GM18951 (cell line): Measurements from ENCODE around the gene HMG20B.

Experiments used
- POLR2A ChIP-seq: IDR thresholded peaks from 4 replicates; pipeline ENCODE4 v1.6.1; 2011; ENCODE audit warnings: mild to moderate bottlenecking; ENCODE audit not compliant: insufficient read length, insufficient read depth; ENCODE audit errors: extremely low read depth
- in situ Hi-C: fragments of 300-500 bp; cut with MboI; formaldehyde crosslinking; loops from one replicate; pipeline ENCODE4 v1.12.0; 2022; ENCODE audit warnings: low sequenced_read_pairs, mixed read lengths, inconsistent platforms; ENCODE audit not compliant: unreplicated experiment

The HMG20B gene

DNA sequence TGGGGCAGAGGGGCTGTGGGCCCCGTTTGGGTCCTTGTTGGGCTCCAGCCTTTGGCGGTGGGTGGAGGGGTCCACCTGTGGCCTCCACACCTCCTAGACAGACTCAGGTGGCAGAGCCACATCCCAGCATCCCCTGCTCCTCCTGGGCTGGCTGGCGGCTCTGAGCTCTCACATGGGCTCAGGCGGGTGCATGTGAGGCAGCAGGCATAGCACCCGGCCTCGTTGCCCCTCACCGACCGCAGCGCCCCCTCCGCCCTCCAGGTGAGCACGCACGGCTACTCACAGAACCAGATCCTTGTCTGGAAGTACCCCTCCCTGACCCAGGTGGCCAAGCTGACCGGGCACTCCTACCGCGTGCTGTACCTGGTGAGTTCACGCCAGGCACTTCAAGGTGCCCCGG, 39.7 kb upstream of the HMG20B start:
- in situ Hi-C loops, result no loop called here

DNA sequence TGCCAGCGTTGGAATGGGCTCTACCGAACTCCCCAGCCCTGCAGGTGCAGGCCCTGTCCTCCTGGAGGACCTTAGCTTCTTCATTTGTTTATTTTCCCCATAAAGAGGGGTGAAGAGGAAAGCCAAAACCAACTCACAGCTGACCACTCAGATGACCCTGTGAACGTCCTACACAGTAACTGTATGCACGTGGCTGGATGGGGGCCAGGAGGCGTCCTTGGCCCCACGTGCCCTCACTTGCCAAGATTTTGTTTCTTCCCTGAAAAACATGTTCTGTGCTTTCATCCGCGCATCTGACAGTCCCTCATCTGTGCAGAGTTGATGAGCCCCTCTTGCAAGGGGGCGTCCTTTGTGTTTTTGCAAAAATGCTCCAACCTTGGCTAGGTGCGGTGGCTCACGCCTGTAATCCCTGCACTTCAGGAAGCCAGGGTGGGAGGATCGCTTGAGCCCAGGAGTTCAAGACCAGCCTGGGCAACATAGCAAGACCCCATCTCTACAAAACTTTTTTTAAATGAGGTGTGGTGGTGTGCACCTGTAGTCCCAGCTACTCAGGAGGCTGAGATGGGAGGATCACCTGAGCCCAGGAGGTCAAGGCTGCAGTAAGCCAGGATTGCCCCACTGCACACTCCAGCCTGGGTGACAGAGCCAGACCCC, 39.1 kb upstream of the HMG20B start:
- in situ Hi-C loops, result no loop called here
- no peak for TF ChIP-seq POLR2A

More for the DNA sequence above, 39.7 kb upstream of the HMG20B start:
- no peak for TF ChIP-seq POLR2A

DNA sequence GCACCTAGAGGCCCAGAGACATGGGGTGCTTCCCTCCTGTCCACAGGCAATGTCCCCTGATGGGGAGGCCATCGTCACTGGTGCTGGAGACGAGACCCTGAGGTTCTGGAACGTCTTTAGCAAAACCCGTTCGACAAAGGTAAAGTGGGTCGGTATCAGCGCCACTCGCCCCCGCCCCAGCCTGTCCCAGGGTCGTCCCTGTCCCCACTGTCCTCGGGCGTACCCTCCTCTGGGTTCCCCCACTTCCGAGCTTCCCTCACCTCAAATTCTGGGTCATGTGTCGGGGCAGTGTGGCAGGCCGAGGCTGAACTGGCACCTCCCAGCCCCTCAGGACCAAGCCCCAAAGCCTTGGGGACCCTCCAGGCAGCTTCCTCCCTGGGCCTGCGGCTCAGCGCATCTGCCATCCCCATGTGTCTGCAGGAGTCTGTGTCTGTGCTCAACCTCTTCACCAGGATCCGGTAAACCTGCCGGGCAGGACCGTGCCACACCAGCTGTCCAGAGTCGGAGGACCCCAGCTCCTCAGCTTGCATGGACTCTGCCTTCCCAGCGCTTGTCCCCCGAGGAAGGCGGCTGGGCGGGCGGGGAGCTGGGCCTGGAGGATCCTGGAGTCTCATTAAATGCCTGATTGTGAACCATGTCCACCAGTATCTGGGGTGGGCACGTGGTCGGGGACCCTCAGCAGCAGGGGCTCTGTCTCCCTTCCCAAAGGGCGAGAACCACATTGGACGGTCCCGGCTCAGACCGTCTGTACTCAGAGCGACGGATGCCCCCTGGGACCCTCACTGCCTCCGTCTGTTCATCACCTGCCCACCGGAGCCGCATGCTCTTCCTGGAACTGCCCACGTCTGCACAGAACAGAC, 38.1 kb upstream of the HMG20B start:
- in situ Hi-C loops, result no loop called here
- no peak for TF ChIP-seq POLR2A

DNA sequence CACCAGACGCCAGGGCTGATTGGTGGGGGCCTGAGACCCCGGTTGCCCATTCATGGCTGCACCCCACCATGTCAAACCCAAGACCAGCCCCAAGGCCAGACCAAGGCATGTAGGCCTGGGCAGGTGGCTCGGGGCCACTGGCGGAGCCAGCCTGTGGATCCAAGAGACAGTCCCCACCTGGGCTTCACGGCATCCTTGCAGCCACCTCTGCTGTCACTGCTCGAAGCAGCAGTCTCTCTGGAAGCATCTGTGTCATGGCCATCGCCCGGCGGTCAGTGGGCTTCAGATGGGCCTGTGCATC, 37.6 kb upstream of the HMG20B start:
- in situ Hi-C loops, result no loop called here

DNA sequence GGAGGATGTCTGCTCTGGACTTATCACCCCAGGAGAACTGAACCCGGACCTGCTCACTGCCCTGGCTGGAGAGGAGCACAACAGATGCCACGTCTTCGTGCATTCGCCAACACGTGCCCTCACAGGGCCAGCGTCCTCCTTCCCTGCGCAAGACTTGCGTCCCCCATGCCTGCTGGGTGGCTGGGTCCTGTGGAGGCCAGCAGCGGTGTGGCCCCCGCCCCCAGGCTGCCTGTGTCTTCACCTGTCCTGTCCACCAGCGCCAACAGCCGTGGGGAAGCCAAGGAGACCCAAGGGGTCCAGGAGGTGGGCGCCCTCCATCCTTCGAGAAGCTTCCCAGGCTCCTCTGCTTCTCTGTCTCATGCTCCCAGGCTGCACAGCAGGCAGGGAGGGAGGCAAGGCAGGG, 37.2 kb upstream of the HMG20B start:
- TF ChIP-seq POLR2A, result no peak
- in situ Hi-C loops, result no loop called here

More for the DNA sequence above, 37.6 kb upstream of the HMG20B start:
- TF ChIP-seq POLR2A, result no peak

DNA sequence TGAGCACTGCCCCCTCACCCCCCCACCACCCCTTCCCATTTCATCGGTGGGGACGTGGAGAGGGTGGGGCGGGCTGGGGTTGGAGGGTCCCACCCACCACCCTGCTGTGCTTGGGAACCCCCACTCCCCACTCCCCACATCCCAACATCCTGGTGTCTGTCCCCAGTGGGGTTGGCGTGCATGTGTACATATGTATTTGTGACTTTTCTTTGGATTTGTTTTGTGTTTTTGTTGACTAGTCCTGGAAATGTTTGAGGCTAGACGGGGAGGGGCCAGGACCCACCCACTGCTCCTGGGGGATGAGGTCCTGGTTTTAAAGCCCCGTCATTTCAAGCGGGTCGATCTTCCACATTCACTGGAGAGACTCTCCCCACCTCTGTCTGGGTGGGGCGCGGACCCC, 36.8 kb upstream of the HMG20B start:
- no peak for TF ChIP-seq POLR2A
- in situ Hi-C loops, result no loop called here

DNA sequence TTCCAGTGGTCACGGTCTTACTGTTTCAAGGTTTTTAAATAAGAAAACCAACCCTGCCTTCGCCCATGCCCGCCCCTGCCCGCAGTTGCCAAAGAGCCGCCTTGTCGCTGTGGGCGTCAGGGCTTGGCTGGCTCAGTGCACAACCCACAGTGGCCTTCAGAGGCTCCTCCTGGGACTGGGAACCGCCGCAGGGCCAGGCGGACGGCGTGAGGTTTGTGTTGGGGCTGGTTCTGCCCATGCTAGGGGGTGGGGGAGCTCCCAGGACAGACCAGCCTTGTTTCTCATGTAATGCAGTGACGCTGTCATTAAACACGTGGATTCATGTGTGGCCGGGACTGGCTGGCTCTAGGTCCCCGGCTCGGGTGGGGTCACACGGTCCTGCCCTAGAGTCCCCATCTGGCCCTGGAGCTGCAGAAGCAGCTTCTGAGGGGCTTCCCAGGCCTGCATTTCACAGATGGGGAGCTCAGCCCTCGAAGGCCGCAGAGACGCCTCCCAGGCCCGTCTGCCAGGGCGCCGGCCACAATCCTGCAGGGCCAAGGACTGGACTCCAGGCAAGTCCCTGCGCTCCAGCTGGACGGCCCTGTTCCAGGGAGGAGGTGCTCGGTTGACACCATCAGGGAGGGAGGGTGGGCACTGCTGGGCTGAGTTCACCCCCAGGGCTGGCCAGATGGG, 36.2 kb upstream of the HMG20B start:
- in situ Hi-C loops, result no loop called here
- TF ChIP-seq POLR2A, result no peak

DNA sequence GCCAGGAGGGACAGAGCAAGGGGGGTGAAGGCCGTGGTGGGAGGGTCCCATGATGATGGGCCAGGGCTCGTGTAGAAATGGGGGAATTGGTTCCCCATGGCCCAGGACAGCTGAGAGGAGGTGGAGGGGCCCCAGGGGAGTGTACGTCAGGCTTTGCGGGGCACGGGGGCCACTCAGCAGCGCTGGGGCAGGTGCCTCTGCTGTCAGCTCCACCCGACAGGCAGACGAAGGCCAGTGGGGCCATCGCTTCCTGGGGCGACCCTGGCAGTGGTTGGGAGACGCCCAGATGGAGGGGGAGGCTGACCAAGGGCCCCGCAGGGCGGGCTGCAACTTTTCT, 35.7 kb upstream of the HMG20B start:
- in situ Hi-C loops, result no loop called here

DNA sequence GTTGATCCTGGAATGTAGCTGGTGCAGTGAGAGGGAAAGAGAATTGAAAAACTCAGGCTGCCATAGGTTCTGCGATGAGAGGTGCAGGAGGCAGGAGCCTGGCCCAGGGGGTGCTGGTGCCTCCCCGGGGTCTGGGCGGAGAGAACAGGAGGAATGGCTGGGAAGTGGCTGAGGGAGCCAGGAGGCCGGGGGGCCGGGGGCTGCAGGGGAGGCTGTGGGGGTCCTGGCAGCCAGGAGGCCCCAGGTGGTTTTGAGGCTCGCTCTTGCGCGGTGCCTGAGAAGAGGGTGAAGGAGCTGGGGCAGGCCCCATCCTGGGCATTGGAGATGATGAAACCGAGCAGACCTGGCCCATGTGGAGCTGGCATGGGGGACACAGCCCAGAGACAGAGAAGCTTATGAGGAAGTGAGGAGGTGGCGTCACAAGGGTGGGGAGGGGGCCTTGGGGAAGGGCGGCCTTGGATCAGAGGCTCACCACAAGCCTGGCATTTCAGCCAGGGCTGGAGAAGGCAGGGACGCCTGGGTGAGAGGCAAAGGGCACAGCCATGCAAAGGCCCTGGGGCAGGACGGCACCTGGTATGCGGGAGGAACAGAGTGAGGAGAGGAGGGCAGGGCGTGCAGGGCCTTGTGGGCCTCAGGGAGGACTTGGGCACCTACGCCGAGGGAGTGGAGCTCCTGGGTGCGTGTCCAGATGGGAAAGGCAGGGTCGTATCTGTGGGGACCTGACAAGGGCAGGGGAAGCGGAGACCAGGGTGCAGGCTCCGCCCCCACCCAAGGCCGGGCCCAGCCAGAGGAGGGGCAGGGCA, 35.1 kb upstream of the HMG20B start:
- in situ Hi-C loops, result no loop called here
- no peak for TF ChIP-seq POLR2A

More for the DNA sequence above, 35.7 kb upstream of the HMG20B start:
- TF ChIP-seq POLR2A, result no peak

DNA sequence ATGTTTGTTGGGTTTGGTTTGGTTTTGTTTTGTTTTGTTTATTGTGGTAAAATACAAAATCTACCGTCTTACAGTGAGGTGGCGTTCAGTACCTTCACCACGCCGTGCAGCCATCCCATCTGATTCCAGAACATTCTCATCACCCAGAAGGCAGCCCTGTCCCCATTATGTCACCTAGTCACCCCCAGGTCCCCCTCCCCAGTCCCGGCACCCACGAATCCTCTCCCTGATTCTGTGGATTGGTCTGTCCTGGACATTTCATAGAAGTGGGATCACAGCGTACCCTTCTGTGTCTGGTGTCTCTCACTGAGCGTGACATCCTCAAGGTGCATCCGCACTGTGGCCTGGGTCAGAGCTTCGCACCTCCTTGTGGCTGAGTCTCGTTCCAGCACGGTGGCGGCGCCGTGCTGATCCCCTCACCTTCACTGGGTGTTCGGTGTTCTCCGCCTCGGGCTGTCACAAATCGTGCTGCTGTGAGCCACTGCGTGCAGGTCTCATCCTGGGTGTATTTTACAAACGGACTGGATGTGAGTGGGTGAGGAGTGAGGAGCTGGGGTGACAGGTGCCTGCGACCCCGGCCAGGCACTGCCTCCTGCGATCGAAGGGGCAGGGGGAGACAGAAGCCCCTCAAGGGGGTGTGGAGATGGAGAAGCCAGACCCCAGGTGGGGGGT, 34.4 kb upstream of the HMG20B start:
- TF ChIP-seq POLR2A, result no peak

DNA sequence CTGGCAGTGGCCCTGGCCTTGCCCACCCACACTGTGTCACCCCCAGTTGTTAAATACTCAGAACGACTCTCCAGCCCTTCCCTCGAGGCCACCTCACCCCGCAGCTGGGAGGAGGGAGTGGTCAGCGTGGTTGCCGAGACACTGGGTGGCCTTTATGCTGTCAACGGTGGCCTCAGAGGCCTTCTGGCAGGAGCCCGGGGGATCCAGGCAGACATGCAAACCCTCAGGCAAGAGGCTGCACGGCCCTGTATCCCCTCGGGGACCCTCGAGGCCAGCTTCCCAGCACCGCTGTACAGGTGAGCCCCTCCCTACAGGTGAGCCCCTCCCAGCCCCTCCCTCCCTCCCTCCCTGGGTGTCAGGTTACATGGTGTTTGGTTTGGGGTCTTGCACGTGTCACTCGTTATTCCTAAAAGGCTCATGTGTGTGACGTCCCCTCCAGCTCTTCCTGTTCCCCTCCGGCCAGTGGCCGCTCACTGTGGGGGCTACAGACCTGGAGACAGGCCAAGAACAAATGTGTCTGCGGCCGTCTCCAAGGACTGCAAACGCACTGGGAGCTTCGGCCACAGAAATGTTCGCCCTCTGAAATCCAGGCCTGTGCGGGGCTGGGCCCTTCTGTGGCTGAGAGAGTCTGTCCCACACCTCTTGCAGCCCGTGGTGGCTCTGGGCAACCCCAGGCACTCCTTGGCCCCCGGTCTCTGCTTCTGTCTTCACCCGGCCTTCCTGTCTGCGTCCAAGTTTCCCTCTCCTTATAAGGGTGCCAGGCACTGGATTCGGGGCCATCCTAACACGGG, 33.6 kb upstream of the HMG20B start, which contains the start of gene TEKTIP1:
Gene TEKTIP1, plus strand, starts transcription at position 210 of the 791 bp plus-strand sequence. Its CDS starts 4 bp downstream, at position 214.
- in situ Hi-C loops, result no loop called here
- no peak for TF ChIP-seq POLR2A

More for the DNA sequence above, 34.4 kb upstream of the HMG20B start:
- in situ Hi-C loops, result no loop called here

DNA sequence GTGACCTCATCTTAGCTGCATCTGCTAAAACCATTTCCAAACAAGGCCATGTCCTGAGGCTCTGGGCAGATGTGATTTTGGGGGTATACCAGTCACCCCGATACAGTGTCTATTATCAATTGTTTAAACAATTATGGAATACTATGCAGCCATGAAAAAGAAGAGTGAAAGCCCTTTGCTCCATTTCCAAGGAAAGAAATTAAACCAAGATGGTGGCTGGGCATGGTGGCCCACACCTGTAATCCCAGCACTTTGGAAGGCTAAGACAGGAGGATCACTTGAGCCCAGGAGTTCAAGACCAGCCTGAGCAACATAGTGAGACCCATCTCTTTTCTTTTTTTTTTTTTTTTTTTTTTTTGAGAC, 33.0 kb upstream of the HMG20B start:
- in situ Hi-C loops, result no loop called here

More for the DNA sequence above, 33.0 kb upstream of the HMG20B start:
- no peak for TF ChIP-seq POLR2A
